Prostate gland (tissue), 2 donors: Measurements from ENCODE around the gene GRAMD2A. TPM values are rescaled to one million over a fixed set of nuclear protein-coding genes. Genes with fewer than 3 reads are reported as not detected.

ENCODE experiments used
- DNase-seq: peaks from one replicate; pipeline ENCODE4 v3.0.0-alpha.2; 2019; ENCODE audit warnings: low spot score
- H3K27ac ChIP-seq, 2 donors: fragments of 200-600 bp; sonication (generic); 2 replicates each; pipeline ENCODE4 v1.5.1; 2017 to 2019
- H3K27me3 ChIP-seq: fragments of 200-600 bp; sonication (generic); replicated peaks from 2 replicates; pipeline ENCODE4 v1.5.1; 2019; ENCODE audit not compliant: insufficient read depth
- H3K36me3 ChIP-seq, 2 donors: fragments of 200-600 bp; sonication (generic); 1 replicate in 1 of 2; 2 replicates in 1 of 2; pipeline versions ENCODE4 v1.5.1 to v1.8.1; 2017 to 2019
- H3K4me1 ChIP-seq: fragments of 200-600 bp; sonication (generic); replicated peaks from 2 replicates; pipeline ENCODE4 v1.5.1; 2019
- H3K4me3 ChIP-seq, 2 donors: fragments of 200-600 bp; sonication (generic); 2 replicates each; pipeline ENCODE4 v1.5.1; 2017 to 2019
- H3K9me3 ChIP-seq: fragments of 200-600 bp; sonication (generic); 2 replicates; pipeline ENCODE4 v1.5.1; 2017
- POLR2A ChIP-seq: fragments of 450-650 bp; IDR thresholded peaks from one replicate; pipeline ENCODE4 v1.6.1; 2016; ENCODE audit warnings: antibody characterized with exemption, mild to moderate bottlenecking
- POLR2AphosphoS5 ChIP-seq: sonication (generic); formaldehyde crosslinking; IDR thresholded peaks from one replicate; pipeline ENCODE4 v1.6.1; 2017; ENCODE audit warnings: antibody characterized with exemption
- WGBS: methylation state at CpG from one replicate; pipeline ENCODE4 v1.1.5; 2018; 5-methylcytosine and 5-hydroxymethylcytosine counted together
- intact Hi-C: fragments of 100-400 bp; cut with DNase I; formaldehyde crosslinking; loops from one replicate; pipeline ENCODE4 v1.14.2; 2022
- total RNA-seq, 2 donors: library from RNA; depleted of rRNA; stranded (reverse); fragments of >200 nt; gene quantifications; one replicate each; pipeline ENCODE4 v1.1.0, GENCODE V29; 2016
- TF ChIP-seq, protein P1 (sequence below), 4 experiments: fragments of 200-600 bp in 2 of 4; fragments of 450-650 bp in 2 of 4; sonication (generic) in 2 of 4; IDR thresholded peaks; 1 replicate in 3 of 4; 2 replicates in 1 of 4; pipeline ENCODE4 v1.5.1; 2016 to 2019; ENCODE audit warnings: antibody characterized with exemption in 4 of 4, mild to moderate bottlenecking in 2 of 4, moderate library complexity in 2 of 4

GRAMD2A gene
- total RNA-seq, 2 donors from 2014 or later = 4.3 to 6.4 TPM

DNA sequence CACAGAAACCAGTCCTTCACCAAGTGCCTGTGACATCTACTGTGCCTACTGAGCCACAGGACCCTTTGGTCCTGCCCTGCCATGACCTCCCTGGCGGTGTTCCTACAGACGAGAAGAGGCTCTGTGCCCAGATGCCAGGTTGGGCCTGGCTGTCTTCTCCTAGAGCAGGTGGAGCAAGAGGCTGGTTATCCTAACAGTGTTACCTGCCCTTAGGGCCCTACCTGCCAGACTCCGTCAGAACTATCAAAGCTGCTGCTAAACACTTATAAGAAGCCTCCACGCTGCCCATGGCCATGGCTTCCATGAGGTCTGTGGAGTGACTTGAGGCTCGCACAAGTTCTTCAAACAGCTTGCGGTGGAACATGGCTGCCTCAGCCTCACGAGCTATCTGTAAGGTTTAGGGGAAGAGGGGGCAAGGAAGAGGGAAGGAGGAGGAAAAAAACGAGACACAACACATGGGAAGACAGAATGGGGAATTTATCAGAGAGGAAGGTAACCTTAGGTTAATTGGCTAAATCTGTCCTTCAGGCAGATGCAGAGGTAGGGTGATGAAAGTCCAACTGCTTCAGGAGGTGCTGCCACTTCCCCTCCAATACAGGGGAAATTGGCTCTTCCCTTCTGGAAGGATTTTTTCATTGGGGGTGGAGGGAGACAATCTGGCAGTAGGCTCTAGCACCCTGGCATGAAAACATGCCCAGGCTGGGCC is 5.4 kb upstream of the GRAMD2A start:
- peak overlapping the region; percentile 32 to 62 for H3K27ac ChIP-seq
- H3K36me3 ChIP-seq = peaks cover 24 to 38% of the 10 kb centered on the region in 2 donors
- intact Hi-C loops = loop anchor here (5.0 kb wide), 1 partner anchor 69 kb away; the partner anchor contains the start of gene PARP6
- H3K4me3 ChIP-seq = no peak overlapping the region
- DNase-seq = no peak
- no peaks in the 10 kb centered on the region for H3K9me3 ChIP-seq
- TF ChIP-seq POLR2AphosphoS5 (no peak), POLR2A (no peak)
- TF ChIP-seq, protein P1, sequence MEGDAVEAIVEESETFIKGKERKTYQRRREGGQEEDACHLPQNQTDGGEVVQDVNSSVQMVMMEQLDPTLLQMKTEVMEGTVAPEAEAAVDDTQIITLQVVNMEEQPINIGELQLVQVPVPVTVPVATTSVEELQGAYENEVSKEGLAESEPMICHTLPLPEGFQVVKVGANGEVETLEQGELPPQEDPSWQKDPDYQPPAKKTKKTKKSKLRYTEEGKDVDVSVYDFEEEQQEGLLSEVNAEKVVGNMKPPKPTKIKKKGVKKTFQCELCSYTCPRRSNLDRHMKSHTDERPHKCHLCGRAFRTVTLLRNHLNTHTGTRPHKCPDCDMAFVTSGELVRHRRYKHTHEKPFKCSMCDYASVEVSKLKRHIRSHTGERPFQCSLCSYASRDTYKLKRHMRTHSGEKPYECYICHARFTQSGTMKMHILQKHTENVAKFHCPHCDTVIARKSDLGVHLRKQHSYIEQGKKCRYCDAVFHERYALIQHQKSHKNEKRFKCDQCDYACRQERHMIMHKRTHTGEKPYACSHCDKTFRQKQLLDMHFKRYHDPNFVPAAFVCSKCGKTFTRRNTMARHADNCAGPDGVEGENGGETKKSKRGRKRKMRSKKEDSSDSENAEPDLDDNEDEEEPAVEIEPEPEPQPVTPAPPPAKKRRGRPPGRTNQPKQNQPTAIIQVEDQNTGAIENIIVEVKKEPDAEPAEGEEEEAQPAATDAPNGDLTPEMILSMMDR (IDR thresholded peaks at IDR 0.05) = no peak
- no peaks in the 10 kb centered on the region for H3K27me3 ChIP-seq
- H3K4me1 ChIP-seq = no peaks in the 10 kb centered on the region
- WGBS = 74% methylated on average over 8 of the region's 8 CpGs

DNA sequence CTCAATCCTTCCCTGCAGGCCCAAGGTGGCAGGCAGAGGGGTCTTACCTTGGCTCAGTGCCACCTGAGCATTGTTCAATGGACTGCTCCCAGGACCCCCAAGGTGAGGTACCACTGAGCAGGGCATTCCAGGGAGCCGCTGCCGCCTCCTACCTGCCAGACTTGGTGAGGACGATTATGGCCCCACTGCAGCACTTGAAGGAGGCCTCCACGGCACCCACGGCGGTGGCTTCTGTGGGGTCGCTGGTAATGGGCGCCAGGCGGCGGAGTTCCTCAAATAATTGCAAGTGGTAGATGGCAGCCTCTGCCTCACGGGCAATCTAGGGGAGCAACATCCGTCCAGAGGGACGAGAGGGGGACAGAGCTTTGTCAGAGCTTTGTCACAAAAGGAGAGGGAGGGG is 4.7 kb upstream of the GRAMD2A start:
- intact Hi-C loops = loop anchor here (5.0 kb wide), 1 partner anchor 70 kb away; the partner anchor contains the start of gene PARP6
- Histone ChIP-seq H3K36me3 (peaks cover 22 to 38% of the 10 kb centered on the region in 2 donors), H3K27me3 (no peaks in the 10 kb centered on the region), H3K4me1 (no peaks in the 10 kb centered on the region), H3K9me3 (no peaks in the 10 kb centered on the region), H3K4me3 (no peak overlapping the region), H3K27ac (peak overlapping the region in 1 of 2 donors; percentile 62)
- no peak for DNase-seq
- TF ChIP-seq, protein P1 (IDR thresholded peaks at IDR 0.05) = no peak
- TF ChIP-seq POLR2A = no peak
- TF ChIP-seq POLR2AphosphoS5 = no peak
- WGBS = 91% methylated on average over 13 of the region's 13 CpGs

DNA sequence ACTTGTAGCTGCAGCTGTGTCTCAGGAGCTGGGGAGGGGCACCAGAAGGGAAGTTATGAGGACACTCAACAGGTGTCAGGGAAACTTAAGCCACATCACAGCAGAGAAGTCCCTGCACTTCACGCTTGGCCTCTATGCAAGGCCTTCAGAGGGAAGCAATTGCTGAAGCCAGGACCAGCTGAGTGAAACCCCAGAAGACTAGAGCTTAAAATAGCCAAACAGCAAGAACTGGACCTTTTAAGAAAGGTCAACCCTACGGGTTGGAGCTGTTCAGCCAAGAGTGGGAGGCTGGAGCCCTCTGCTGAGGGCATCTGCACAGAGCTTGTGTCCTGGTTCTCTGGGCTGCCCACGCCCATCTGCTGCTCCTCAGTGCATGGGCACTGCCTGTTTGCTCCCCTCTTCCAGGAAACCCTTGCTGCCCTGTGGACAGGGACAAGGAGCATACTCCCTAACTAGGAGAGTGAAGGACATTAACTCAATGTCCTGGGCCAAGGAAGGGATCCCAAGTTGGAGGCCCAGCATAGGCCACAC is 3.9 kb upstream of the GRAMD2A start:
- peak overlapping the region in 1 of 2 donors; percentile 18 for H3K27ac ChIP-seq
- H3K9me3 ChIP-seq = no peaks in the 10 kb centered on the region
- H3K4me3 ChIP-seq = no peak overlapping the region
- no peaks in the 10 kb centered on the region for H3K27me3 ChIP-seq
- 77% methylated on average over 3 of the region's 3 CpGs for WGBS
- DNase-seq = no peak
- intact Hi-C loops = loop anchor here (5.0 kb wide), 1 partner anchor 71 kb away; the partner anchor contains the start of gene PARP6
- TF ChIP-seq POLR2A (no peak), POLR2AphosphoS5 (no peak)
- TF ChIP-seq, protein P1 (IDR thresholded peaks at IDR 0.05) = no peak
- H3K36me3 ChIP-seq = peaks cover 15 to 31% of the 10 kb centered on the region in 2 donors
- no peaks in the 10 kb centered on the region for H3K4me1 ChIP-seq

DNA sequence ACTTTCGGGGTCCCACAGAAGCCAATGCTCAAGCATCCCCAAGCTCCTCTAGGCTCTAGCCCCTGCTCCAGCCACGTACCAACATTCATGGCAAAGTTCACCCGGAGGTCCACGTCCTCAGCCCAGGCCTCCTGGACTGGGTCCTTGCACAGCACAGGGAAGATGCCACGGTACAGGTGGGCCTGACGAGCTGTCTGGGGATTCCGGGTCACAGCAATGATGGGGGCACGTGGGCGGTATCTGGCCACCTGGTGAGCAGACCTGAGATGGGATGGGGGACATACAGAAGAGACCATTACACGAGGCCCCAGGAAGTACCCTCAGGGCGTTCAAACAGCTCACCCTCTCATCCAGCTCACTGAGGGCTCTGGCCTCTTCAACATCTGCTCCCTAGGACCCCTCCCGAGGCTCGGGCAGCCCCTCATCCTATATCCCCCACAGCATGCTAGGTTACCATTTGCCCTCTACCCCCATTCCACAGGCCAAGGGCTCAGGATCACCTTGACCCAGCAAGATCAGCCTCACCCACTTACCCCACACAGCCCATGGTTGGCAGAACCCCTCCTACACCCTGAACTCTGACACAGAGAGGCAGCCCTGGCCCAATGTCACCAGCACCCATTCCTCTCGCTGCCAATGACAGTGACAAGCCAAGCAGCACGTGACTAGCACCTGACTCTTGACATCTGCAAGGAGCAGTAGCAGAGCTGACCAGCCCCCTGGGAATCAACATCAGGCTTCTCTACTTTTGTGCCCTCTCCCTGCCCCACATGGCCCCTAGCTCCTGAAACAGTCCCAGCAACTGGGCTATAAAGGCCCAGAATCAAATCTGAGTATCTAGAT is 3.0 kb upstream of the GRAMD2A start:
- H3K9me3 ChIP-seq = no peaks in the 10 kb centered on the region
- H3K4me3 ChIP-seq = no peak overlapping the region
- no peak for TF ChIP-seq POLR2A
- no peak for TF ChIP-seq POLR2AphosphoS5
- TF ChIP-seq, protein P1 (IDR thresholded peaks at IDR 0.05) = no peak
- no peak overlapping the region for H3K27ac ChIP-seq
- intact Hi-C loops = loop anchor here (5.0 kb wide), 1 partner anchor 72 kb away; the partner anchor contains the start of gene PARP6
- no peak for DNase-seq
- H3K4me1 ChIP-seq = no peaks in the 10 kb centered on the region
- WGBS = 84% methylated on average over 15 of the region's 15 CpGs
- peaks cover 13 to 23% of the 10 kb centered on the region in 2 donors for H3K36me3 ChIP-seq
- no peaks in the 10 kb centered on the region for H3K27me3 ChIP-seq
